Measurements from ENCODE around the gene AS3MT.

DNA sequence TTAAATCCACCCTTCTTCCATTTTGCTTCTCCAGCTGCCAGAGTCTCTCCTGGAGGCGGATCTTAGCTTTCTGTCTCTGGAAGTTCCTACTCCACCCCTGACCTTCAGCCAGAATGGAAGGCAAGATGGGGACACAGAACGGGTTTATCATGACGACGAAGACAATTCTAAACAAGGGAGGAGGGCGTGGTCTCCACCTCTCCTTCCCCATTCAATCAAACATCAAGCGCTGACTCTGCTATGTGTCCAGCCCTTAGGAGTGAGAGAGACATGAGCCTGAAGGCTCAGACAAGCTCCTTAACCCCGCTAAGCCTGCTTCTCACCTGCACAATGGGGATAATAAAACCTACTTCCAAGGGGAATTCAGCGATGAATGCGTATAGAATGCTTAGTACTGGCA, 35.1 kb upstream of the AS3MT start:
- TF ChIP-seq, protein P1, sequence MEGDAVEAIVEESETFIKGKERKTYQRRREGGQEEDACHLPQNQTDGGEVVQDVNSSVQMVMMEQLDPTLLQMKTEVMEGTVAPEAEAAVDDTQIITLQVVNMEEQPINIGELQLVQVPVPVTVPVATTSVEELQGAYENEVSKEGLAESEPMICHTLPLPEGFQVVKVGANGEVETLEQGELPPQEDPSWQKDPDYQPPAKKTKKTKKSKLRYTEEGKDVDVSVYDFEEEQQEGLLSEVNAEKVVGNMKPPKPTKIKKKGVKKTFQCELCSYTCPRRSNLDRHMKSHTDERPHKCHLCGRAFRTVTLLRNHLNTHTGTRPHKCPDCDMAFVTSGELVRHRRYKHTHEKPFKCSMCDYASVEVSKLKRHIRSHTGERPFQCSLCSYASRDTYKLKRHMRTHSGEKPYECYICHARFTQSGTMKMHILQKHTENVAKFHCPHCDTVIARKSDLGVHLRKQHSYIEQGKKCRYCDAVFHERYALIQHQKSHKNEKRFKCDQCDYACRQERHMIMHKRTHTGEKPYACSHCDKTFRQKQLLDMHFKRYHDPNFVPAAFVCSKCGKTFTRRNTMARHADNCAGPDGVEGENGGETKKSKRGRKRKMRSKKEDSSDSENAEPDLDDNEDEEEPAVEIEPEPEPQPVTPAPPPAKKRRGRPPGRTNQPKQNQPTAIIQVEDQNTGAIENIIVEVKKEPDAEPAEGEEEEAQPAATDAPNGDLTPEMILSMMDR (IDR thresholded peaks at IDR 0.05), result no peak
- no peak for TF ChIP-seq POLR2A (IDR thresholded peaks at IDR 0.05)
